GM21786 (cell line): Measurements from ENCODE around the gene COPG2.
"Not testable (repeated sequence)": the region's sequence is repeated elsewhere in the genome, so short reads cannot be mapped to it uniquely, and the experiment has no call there.

ENCODE experiments used
- ATAC-seq: cut with Tn5 transposase; IDR thresholded peaks from one replicate; pipeline ENCODE4 v1.9.1; 2021; ENCODE audit not compliant: unreplicated experiment

Gene COPG2

DNA sequence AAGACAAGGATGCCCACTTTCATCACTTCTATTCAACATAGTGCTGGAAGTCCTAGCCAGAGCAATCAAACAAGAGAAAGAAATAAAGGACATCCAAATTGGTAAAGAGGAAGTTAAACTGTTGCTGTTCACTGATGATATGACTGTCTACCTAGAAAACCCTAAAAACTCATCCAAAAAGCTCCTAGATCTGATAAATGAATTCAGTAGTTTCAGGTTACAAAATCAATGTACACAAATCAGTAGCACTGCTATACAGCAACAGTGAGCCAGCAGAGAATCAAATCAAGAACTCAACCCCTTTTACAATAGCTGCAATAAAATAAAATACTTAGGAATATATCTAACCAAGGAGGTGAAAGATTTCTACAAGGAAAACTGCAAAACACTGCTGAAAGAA lies 98.4 kb downstream of the COPG2 start:
- not testable (repeated sequence) for ATAC-seq

DNA sequence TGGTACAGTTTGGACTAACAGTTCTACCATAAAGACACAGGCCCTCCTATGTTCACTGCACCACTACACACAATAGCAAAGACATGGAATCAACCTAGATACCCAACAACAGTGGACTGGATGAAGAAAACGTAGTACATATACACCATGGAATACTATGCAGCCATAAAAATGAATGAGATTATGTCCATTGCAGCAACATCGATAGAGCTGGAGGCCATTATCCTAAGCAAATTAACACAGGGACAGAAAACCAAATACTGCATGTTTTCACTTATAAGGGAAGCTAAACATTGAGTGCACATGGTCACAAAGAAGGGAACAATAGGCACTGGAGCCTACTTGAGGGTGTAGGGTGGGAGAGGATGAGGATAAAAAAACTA lies 101.7 kb downstream of the COPG2 start:
- no peak for ATAC-seq

DNA sequence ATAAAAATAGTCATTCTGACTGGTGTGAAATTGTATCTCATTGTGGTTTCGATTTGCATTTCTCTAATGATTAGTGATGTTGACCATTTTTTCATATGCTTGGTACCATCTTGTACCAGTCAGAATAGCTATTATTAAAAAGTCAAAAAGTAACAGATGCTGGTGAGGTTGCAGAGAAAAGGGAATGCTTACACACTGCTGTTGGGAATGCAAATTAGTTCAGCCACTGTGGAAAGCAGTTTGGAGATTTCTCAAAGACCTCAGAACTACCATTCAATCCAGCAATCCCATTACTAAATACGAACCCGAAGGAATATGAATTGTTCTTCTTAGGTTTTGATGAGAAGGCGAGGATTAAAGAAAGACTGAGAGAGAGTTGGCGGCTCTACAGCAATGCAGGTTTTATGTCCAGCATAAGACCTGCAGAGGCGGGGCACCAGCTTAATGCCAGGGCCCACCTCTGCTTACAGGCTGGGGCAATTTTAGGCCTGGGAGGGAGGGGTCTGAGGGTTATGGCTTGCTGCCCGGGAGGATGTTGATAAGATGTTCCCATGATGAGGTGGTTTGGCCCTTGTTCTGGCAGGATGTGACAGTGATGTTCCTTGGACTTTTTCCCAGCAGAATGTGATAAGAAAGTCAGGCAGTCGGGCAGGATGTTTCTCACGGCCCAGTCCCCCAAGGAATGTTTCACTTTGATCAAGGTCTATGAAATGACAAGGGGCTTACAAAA lies 102.2 kb downstream of the COPG2 start:
- ATAC-seq: no peak

- peak; percentile 91 for ATAC-seq
Observed at GRCh38 chr7:130560972-130561371, 107.6 kb downstream of the COPG2 start.

GRCh38 chr7:130559184-130559583 lies 109.4 kb downstream of the COPG2 start:
- ATAC-seq: no peak

GRCh38 chr7:130554481-130554880 lies 114.1 kb downstream of the COPG2 start:
- no peak for ATAC-seq

- ATAC-seq: no peak
Observed at GRCh38 chr7:130553398-130554029, 115.0 kb downstream of the COPG2 start.

DNA sequence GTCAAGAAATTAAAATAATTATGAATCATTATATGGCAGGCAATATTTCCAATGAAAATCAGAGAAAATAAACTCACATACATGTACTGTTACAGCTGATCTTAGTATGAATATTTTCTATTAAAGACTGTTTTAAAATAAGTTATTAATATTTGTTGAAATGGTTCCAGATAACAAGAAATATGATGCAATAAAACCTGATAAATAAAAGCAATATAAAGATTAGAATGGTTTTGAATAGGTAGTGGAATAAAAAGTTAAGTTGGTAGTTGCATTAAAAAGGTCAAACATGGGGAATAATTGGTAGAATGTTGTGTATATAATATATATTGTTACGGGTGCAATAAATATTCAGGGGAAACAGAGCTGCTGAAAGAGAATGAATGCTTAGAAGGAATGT lies 124.2 kb downstream of the COPG2 start:
- no peak for ATAC-seq

DNA sequence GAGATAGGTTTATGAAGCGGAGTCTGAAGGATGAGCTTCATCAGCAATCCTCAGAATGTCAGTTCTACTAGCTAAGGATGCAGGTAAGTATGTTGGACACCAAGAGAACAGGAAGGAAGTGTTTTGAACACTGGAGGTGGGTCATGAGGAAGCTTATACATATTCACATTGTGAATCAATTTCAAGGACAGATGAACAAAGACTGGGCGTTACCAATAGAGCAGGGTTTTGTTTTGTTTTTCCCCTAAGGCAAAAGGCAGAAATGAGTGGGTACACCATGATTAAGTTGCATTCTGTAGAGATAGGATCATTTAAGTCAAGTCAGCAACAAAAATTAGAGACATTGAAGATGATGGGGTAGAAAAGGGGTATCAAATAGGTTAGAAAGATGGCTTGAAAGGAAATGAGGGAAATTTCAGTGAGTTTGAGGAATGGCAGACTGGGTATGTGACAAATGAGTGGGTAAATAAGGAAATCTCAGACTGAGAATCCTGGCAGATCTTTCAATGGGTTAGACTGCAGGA lies 125.0 kb downstream of the COPG2 start:
- no peak for ATAC-seq

DNA sequence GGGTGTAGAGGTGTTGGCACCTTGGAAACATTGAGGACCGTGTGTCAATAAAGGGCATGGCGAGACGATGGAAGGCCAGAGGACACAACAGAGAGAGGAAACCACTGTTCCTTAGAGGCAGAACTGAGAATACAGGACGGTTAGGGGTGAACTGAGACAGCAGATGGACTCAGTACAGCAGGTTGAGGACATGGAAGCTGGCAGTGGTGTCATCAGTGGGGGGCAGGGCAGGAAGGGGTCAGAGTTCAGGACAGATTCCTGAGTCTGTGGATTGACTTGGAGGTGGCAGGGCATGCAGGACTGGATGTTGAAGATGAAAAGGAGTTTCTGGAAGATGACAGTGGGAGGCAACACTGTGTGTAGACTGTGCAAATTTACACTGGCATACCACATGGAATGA lies 126.3 kb downstream of the COPG2 start:
- ATAC-seq: not testable (repeated sequence)

GRCh38 chr7:130541287-130541686 lies 127.3 kb downstream of the COPG2 start:
- not testable (repeated sequence) for ATAC-seq

DNA sequence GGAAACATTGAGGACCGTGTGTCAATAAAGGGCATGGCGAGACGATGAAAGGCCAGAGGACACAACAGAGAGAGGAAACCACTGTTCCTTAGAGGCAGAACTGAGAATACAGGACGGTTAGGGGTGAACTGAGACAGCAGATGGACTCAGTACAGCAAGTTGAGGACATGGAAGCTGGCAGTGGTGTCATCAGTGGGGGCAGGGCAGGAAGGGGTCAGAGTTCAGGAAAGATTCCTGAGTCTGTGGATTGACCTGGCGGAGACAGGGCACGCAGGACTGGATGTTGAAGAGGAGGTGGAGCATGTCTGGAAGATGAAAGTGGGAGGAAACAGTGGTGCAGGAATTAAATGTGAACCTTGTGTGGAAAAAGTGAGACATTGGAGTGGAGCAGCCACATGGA lies 130.7 kb downstream of the COPG2 start:
- ATAC-seq: not testable (repeated sequence)

DNA sequence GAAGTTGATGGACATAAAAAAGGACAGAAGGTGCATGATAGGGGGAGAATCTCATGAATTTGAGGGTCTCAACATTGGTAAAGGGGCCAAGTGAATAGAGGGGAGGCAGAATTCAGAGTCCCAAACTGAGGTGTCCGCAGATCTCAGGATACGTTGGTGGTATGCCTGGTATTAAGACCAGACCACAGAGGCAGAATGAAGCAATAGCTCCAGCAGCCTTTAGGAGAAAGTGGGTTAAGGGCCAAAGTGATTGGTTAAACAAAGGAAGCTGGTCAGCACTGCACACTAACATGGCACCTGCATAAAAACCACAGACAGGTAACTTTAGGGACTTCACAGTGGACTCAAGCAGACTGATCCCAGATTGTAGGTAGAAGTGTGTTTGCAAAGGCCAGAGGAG lies 139.1 kb downstream of the COPG2 start:
- ATAC-seq: no peak

- ATAC-seq: not testable (repeated sequence)
Observed at GRCh38 chr7:130527752-130528355, 140.7 kb downstream of the COPG2 start.

DNA sequence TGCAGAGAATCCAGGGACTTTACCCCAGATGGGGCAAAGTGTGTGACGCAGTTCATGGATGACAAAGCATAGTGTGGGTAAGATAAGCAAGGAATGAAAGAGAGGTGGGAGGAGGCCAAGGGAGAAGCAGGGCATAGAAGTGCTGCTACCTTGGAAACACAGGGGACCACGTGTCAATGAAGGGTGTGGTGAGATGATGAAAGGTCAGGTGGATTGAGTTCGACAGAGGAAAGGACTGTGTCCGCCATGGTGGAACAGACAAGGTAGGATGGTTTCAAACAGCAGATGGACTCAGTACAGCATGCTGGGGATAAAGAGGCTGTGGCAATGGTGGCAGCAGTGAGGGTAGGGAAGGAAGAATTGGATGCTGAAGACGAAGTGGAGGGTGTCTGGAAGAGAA lies 143.9 kb downstream of the COPG2 start:
- ATAC-seq: no peak

DNA sequence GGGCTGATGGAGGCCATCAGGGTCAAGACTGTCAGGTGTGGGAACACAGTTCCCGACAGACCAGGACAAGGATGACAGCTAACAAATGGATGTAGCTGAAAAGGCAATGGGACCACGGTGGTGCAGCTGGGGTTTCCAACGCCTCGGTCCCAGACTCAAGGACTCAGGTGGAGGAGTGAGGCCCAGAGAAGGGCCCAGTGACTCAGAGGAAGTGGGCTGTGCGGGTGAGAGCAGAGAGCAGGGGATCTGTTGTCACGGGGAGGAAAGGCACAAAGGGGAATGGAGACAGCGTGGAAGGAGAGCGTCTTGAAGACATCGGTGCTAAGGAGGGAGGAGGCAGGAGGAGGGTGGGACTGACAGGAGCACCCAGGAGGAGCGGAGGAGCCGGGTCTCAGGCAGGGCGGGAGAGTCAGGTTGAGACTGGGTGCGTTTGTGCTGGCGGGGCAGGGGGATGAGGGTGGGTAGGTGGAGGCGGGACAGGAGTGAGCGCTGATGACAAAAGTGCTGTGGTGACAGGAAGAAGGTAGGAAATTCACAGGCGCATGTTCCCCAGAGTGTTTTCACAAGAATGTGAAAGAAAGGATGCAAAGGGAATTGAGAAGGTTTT lies 144.9 kb downstream of the COPG2 start:
- not testable (repeated sequence) for ATAC-seq

GRCh38 chr7:130521258-130521951 lies 147.1 kb downstream of the COPG2 start:
- no peak for ATAC-seq

GRCh38 chr7:130515315-130516040 lies 153.1 kb downstream of the COPG2 start:
- ATAC-seq: no peak

GRCh38 chr7:130513447-130513846 lies 155.1 kb downstream of the COPG2 start:
- no peak for ATAC-seq

DNA sequence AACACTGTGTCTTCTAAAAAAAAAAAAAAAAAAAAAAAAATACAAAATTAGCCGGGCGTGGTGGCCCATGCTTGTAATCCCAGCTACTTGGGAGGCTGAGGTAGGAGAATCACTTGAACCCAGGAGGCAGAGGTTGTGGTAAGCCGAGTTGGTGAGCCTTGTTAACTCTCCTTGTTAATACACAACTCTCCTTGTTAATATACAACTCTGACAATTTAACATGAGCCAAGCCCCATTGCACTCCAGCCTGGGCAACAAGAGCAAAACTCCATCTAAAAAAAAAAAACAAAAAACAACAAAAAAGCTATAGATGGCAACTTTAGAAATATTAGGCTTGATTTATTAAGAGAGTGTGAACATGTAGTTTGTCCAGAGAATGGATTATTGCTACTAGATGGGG lies 156.5 kb downstream of the COPG2 start:
- ATAC-seq: not testable (repeated sequence)
